Measurements from ENCODE around the gene TGM4.

The TGM4 gene

GRCh38 chr3:44927371-44927770 is 53.0 kb downstream of the TGM4 start:
- Histone ChIP-seq H3K4me1 (ENCODE audit: control insufficient read depth, insufficient read depth, low read length) (no peaks in the 10 kb centered on the region), H3K36me3 (ENCODE audit: control insufficient read depth in 2 of 2, insufficient read depth in 1 of 2, low read length in 2 of 2) (peaks cover 0 to 72% of the 10 kb centered on the region in 2 experiments; a peak in 2 of 3 replicates), H3K4me3 (ENCODE audit: low read depth, low read length) (no peak overlapping the region), H3K9me3 (ENCODE audit: control insufficient read depth, insufficient read depth, low read depth, low read length) (no peaks in the 10 kb centered on the region), H3K27ac (ENCODE audit: extremely low read depth, low read depth, low read length) (no peak overlapping the region)
- POLR2A ChIA-PET: no interaction called here
- TF ChIP-seq, protein P1, sequence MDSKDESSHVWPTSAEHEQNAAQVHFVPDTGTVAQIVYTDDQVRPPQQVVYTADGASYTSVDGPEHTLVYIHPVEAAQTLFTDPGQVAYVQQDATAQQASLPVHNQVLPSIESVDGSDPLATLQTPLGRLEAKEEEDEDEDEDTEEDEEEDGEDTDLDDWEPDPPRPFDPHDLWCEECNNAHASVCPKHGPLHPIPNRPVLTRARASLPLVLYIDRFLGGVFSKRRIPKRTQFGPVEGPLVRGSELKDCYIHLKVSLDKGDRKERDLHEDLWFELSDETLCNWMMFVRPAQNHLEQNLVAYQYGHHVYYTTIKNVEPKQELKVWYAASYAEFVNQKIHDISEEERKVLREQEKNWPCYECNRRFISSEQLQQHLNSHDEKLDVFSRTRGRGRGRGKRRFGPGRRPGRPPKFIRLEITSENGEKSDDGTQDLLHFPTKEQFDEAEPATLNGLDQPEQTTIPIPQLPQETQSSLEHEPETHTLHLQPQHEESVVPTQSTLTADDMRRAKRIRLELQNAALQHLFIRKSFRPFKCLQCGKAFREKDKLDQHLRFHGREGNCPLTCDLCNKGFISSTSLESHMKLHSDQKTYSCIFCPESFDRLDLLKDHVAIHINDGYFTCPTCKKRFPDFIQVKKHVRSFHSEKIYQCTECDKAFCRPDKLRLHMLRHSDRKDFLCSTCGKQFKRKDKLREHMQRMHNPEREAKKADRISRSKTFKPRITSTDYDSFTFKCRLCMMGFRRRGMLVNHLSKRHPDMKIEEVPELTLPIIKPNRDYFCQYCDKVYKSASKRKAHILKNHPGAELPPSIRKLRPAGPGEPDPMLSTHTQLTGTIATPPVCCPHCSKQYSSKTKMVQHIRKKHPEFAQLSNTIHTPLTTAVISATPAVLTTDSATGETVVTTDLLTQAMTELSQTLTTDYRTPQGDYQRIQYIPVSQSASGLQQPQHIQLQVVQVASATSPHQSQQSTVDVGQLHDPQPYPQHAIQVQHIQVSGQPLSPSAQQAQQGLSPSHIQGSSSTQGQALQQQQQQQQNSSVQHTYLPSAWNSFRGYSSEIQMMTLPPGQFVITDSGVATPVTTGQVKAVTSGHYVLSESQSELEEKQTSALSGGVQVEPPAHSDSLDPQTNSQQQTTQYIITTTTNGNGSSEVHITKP (tag by site-specific recombination; IDR thresholded peaks at IDR 0.05): no peak
- TF ChIP-seq ZNF19 (tag by site-specific recombination; IDR thresholded peaks at IDR 0.05; ENCODE audit: low read depth): no peak
- TF ChIP-seq ZNF544 (tag by site-specific recombination; IDR thresholded peaks at IDR 0.05): no peak
- CTCF ChIA-PET: no interaction called here

DNA sequence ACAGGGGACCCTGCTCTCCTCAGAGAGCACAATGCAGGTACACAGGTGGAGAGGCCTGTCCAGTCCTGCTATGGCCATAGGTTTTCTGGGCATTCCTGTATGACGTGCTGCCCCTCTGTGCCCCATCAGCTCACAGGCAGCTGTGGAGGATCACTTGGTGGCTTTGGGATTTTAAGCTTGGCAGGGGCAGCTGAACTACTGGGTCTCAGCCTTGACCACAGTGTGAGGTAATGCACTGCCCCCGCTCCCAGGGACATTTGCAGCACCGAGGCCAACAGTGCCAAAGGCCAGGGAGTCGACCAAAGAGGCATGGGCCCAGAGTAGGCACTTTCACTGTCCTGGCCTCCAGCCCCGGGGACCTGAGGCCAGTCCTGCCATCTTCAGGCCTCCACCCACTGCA is 55.4 kb downstream of the TGM4 start:
- Histone ChIP-seq H3K27ac (ENCODE audit: extremely low read depth, low read depth, low read length) (no peak overlapping the region), H3K36me3 (ENCODE audit: control insufficient read depth in 2 of 2, insufficient read depth in 1 of 2, low read length in 2 of 2) (peaks cover 0 to 86% of the 10 kb centered on the region in 2 experiments; a peak in 1 of 3 replicates), H3K4me3 (ENCODE audit: low read depth, low read length) (no peak overlapping the region), H3K4me1 (ENCODE audit: control insufficient read depth, insufficient read depth, low read length) (no peaks in the 10 kb centered on the region), H3K9me3 (ENCODE audit: control insufficient read depth, insufficient read depth, low read depth, low read length) (no peaks in the 10 kb centered on the region)
- ChIA-PET CTCF (no interaction called here), POLR2A (no interaction called here)
- TF ChIP-seq, protein P2, sequence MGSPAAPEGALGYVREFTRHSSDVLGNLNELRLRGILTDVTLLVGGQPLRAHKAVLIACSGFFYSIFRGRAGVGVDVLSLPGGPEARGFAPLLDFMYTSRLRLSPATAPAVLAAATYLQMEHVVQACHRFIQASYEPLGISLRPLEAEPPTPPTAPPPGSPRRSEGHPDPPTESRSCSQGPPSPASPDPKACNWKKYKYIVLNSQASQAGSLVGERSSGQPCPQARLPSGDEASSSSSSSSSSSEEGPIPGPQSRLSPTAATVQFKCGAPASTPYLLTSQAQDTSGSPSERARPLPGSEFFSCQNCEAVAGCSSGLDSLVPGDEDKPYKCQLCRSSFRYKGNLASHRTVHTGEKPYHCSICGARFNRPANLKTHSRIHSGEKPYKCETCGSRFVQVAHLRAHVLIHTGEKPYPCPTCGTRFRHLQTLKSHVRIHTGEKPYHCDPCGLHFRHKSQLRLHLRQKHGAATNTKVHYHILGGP (tag by site-specific recombination; IDR thresholded peaks at IDR 0.05): no peak
- no peak for TF ChIP-seq OSR2 (tag by site-specific recombination; IDR thresholded peaks at IDR 0.05)
- TF ChIP-seq, protein P3, sequence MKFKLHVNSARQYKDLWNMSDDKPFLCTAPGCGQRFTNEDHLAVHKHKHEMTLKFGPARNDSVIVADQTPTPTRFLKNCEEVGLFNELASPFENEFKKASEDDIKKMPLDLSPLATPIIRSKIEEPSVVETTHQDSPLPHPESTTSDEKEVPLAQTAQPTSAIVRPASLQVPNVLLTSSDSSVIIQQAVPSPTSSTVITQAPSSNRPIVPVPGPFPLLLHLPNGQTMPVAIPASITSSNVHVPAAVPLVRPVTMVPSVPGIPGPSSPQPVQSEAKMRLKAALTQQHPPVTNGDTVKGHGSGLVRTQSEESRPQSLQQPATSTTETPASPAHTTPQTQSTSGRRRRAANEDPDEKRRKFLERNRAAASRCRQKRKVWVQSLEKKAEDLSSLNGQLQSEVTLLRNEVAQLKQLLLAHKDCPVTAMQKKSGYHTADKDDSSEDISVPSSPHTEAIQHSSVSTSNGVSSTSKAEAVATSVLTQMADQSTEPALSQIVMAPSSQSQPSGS (tag by site-specific recombination; IDR thresholded peaks at IDR 0.05; ENCODE audit: low read depth): no peak
- TF ChIP-seq SALL2 (tag by site-specific recombination; IDR thresholded peaks at IDR 0.05; ENCODE audit: borderline replicate concordance): no peak
- no peak for TF ChIP-seq ZNF558 (tag by site-specific recombination; IDR thresholded peaks at IDR 0.05)
- no peak for TF ChIP-seq ZNF404 (tag by site-specific recombination; IDR thresholded peaks at IDR 0.05)
- TF ChIP-seq SETDB1 (IDR thresholded peaks at IDR 0.05; ENCODE audit: insufficient read length, low read length): no peak
- TF ChIP-seq ZNF202 (tag by site-specific recombination; IDR thresholded peaks at IDR 0.05; ENCODE audit: borderline replicate concordance): no peak
- no peak for TF ChIP-seq ZNF624 (tag by site-specific recombination; IDR thresholded peaks at IDR 0.05)
- TF ChIP-seq GLIS1 (tag by site-specific recombination; IDR thresholded peaks at IDR 0.05): no peak
- TF ChIP-seq ZNF654 (tag by site-specific recombination; IDR thresholded peaks at IDR 0.05; ENCODE audit: low read depth): no peak
- no peak for TF ChIP-seq PBX3 (CRISPR knock-in tag; IDR thresholded peaks at IDR 0.05)
- TF ChIP-seq ZNF274 (IDR thresholded peaks at IDR 0.05; ENCODE audit: low read length): no peak
- TF ChIP-seq ZNF274 (tag by site-specific recombination; IDR thresholded peaks at IDR 0.05; ENCODE audit: borderline replicate concordance): no peak

Data from HEK293 (cell line).